Measurements from ENCODE around the gene ZNF784.

ZNF784 gene

DNA sequence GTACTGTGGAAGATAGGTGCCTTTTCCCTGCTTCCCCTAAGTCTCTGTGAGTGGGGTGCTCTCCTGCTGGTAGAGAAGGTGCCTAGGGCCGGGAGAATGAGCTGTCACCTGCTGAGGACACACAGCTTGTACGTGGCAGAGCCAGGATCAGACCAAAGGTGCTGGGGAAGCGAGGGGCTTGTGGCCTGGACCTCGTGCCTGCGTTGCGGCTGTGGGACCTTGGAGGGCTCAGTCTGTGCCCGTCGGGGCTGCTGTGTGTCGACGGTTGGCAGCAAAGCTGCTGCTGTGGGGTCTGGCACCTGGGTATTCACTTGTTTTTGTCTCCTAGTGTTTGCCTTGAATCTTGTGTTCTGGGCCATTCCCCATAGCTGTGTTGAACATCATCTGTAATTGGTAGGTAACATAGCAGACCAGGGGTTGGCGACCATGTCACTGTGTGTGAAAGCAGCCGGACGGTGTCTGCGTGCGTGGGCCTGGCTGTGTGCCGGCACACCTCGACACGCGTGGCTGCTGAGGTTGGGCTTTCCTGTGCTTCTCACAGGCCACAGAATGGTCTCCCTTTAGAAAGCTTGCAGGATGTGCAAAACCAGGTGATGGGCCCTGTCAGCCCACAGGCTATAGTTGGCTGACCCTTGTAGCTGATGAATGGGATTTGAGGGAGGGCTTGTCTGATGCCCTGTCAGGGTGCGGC is 39.6 kb upstream of the ZNF784 start:
- TF ChIP-seq ZFP3 (CRISPR knock-in tag; IDR thresholded peaks at IDR 0.05) (no peak), ESRRG (CRISPR knock-in tag; IDR thresholded peaks at IDR 0.05) (no peak), ARNTL (CRISPR knock-in tag; IDR thresholded peaks at IDR 0.05; ENCODE audit: borderline replicate concordance, low read depth) (no peak), TCF4 (CRISPR knock-in tag; IDR thresholded peaks at IDR 0.05; ENCODE audit: borderline replicate concordance) (no peak), ZFP30 (CRISPR knock-in tag; IDR thresholded peaks at IDR 0.05) (no peak), RARB (CRISPR knock-in tag; IDR thresholded peaks at IDR 0.05) (no peak), ZNF565 (CRISPR knock-in tag; conservative IDR thresholded peaks at IDR 0.05; ENCODE audit: low read depth) (no peak), CSDC2 (CRISPR knock-in tag; IDR thresholded peaks at IDR 0.05) (no peak), GLIS3 (CRISPR knock-in tag; IDR thresholded peaks at IDR 0.05) (no peak), OSR1 (CRISPR knock-in tag; IDR thresholded peaks at IDR 0.05) (no peak), SNAI2 (CRISPR knock-in tag; IDR thresholded peaks at IDR 0.05) (no peak), BACH2 (CRISPR knock-in tag; IDR thresholded peaks at IDR 0.05; ENCODE audit: borderline replicate concordance) (no peak), ZC3H10 (CRISPR knock-in tag; IDR thresholded peaks at IDR 0.05) (no peak), ISL1 (CRISPR knock-in tag; IDR thresholded peaks at IDR 0.05) (no peak), ZNF70 (CRISPR knock-in tag; IDR thresholded peaks at IDR 0.05) (no peak)
- TF ChIP-seq, protein P1, sequence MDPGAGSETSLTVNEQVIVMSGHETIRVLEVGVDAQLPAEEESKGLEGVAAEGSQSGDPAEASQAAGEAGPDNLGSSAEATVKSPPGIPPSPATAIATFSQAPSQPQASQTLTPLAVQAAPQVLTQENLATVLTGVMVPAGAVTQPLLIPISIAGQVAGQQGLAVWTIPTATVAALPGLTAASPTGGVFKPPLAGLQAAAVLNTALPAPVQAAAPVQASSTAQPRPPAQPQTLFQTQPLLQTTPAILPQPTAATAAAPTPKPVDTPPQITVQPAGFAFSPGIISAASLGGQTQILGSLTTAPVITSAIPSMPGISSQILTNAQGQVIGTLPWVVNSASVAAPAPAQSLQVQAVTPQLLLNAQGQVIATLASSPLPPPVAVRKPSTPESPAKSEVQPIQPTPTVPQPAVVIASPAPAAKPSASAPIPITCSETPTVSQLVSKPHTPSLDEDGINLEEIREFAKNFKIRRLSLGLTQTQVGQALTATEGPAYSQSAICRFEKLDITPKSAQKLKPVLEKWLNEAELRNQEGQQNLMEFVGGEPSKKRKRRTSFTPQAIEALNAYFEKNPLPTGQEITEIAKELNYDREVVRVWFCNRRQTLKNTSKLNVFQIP (CRISPR knock-in tag; IDR thresholded peaks at IDR 0.05; ENCODE audit: borderline replicate concordance, low read depth) = no peak
- TF ChIP-seq, protein P2, sequence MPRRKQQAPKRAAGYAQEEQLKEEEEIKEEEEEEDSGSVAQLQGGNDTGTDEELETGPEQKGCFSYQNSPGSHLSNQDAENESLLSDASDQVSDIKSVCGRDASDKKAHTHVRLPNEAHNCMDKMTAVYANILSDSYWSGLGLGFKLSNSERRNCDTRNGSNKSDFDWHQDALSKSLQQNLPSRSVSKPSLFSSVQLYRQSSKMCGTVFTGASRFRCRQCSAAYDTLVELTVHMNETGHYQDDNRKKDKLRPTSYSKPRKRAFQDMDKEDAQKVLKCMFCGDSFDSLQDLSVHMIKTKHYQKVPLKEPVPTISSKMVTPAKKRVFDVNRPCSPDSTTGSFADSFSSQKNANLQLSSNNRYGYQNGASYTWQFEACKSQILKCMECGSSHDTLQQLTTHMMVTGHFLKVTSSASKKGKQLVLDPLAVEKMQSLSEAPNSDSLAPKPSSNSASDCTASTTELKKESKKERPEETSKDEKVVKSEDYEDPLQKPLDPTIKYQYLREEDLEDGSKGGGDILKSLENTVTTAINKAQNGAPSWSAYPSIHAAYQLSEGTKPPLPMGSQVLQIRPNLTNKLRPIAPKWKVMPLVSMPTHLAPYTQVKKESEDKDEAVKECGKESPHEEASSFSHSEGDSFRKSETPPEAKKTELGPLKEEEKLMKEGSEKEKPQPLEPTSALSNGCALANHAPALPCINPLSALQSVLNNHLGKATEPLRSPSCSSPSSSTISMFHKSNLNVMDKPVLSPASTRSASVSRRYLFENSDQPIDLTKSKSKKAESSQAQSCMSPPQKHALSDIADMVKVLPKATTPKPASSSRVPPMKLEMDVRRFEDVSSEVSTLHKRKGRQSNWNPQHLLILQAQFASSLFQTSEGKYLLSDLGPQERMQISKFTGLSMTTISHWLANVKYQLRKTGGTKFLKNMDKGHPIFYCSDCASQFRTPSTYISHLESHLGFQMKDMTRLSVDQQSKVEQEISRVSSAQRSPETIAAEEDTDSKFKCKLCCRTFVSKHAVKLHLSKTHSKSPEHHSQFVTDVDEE (CRISPR knock-in tag; IDR thresholded peaks at IDR 0.05) = no peak
- TF ChIP-seq, protein P3, sequence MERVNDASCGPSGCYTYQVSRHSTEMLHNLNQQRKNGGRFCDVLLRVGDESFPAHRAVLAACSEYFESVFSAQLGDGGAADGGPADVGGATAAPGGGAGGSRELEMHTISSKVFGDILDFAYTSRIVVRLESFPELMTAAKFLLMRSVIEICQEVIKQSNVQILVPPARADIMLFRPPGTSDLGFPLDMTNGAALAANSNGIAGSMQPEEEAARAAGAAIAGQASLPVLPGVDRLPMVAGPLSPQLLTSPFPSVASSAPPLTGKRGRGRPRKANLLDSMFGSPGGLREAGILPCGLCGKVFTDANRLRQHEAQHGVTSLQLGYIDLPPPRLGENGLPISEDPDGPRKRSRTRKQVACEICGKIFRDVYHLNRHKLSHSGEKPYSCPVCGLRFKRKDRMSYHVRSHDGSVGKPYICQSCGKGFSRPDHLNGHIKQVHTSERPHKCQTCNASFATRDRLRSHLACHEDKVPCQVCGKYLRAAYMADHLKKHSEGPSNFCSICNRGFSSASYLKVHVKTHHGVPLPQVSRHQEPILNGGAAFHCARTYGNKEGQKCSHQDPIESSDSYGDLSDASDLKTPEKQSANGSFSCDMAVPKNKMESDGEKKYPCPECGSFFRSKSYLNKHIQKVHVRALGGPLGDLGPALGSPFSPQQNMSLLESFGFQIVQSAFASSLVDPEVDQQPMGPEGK (CRISPR knock-in tag; IDR thresholded peaks at IDR 0.05; ENCODE audit: borderline replicate concordance) = no peak
- TF ChIP-seq, protein P4, sequence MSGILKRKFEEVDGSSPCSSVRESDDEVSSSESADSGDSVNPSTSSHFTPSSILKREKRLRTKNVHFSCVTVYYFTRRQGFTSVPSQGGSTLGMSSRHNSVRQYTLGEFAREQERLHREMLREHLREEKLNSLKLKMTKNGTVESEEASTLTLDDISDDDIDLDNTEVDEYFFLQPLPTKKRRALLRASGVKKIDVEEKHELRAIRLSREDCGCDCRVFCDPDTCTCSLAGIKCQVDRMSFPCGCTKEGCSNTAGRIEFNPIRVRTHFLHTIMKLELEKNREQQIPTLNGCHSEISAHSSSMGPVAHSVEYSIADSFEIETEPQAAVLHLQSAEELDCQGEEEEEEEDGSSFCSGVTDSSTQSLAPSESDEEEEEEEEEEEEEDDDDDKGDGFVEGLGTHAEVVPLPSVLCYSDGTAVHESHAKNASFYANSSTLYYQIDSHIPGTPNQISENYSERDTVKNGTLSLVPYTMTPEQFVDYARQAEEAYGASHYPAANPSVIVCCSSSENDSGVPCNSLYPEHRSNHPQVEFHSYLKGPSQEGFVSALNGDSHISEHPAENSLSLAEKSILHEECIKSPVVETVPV (CRISPR knock-in tag; IDR thresholded peaks at IDR 0.05) = no peak
- ATAC-seq = no peak

DNA sequence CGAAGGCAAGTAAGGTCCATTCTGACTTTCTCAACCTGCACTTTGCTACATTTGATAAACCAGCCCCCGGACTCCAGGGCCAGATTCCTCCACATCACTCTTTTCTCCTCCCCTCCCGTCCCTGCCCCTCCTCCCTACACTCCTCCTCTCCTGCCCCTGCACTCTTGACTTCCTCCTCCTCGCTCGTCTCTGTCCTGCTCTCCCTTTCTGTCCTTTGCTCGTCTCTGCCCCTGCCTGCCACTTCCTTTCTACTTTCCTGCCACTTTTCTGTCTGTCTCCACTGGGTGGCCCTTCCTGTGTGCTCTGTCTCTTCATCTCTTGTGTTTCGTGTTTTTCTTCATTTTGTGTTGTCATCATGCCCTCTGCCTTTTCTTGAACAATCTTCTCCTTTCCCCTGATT is 37.5 kb upstream of the ZNF784 start:
- ATAC-seq = no peak
- TF ChIP-seq ZNF565 (CRISPR knock-in tag; conservative IDR thresholded peaks at IDR 0.05; ENCODE audit: low read depth) (no peak), ZFP30 (CRISPR knock-in tag; IDR thresholded peaks at IDR 0.05) (no peak), SNAI2 (CRISPR knock-in tag; IDR thresholded peaks at IDR 0.05) (no peak), OSR1 (CRISPR knock-in tag; IDR thresholded peaks at IDR 0.05) (no peak), ZNF8 (CRISPR knock-in tag; IDR thresholded peaks at IDR 0.05) (no peak), ARNTL (CRISPR knock-in tag; IDR thresholded peaks at IDR 0.05; ENCODE audit: borderline replicate concordance, low read depth) (no peak), PPARA (CRISPR knock-in tag; IDR thresholded peaks at IDR 0.05; ENCODE audit: borderline replicate concordance) (no peak), ESRRG (CRISPR knock-in tag; IDR thresholded peaks at IDR 0.05) (no peak), ZC3H10 (CRISPR knock-in tag; IDR thresholded peaks at IDR 0.05) (no peak), CSDC2 (CRISPR knock-in tag; IDR thresholded peaks at IDR 0.05) (no peak), ISL1 (CRISPR knock-in tag; IDR thresholded peaks at IDR 0.05) (no peak), TOX (CRISPR knock-in tag; IDR thresholded peaks at IDR 0.05; ENCODE audit: borderline replicate concordance) (no peak), GLIS3 (CRISPR knock-in tag; IDR thresholded peaks at IDR 0.05) (no peak)
- TF ChIP-seq, protein P4 (CRISPR knock-in tag; IDR thresholded peaks at IDR 0.05) = no peak
- TF ChIP-seq, protein P2 (CRISPR knock-in tag; IDR thresholded peaks at IDR 0.05) = no peak
- TF ChIP-seq, protein P5, sequence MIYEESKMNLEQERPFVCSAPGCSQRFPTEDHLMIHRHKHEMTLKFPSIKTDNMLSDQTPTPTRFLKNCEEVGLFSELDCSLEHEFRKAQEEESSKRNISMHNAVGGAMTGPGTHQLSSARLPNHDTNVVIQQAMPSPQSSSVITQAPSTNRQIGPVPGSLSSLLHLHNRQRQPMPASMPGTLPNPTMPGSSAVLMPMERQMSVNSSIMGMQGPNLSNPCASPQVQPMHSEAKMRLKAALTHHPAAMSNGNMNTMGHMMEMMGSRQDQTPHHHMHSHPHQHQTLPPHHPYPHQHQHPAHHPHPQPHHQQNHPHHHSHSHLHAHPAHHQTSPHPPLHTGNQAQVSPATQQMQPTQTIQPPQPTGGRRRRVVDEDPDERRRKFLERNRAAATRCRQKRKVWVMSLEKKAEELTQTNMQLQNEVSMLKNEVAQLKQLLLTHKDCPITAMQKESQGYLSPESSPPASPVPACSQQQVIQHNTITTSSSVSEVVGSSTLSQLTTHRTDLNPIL (CRISPR knock-in tag; IDR thresholded peaks at IDR 0.05; ENCODE audit: low read depth) = no peak
- TF ChIP-seq, protein P1 (CRISPR knock-in tag; IDR thresholded peaks at IDR 0.05; ENCODE audit: borderline replicate concordance, low read depth) = no peak
